NCI-H82 (cell line): ENCODE data around the gene RPS6KL1.
"Not testable (repeated sequence)": the region's sequence is repeated elsewhere in the genome, so short reads cannot be mapped to it uniquely, and the experiment has no call there.

ENCODE experiments used
- DNase-seq: peaks from one replicate; lab custom pipeline; 2025; lab: John Stamatoyannopoulos, UW

The RPS6KL1 gene

GRCh38 chr14:74934476-74935359, 11.7 kb upstream of the RPS6KL1 start:
- peak; percentile 8 for DNase-seq

DNA sequence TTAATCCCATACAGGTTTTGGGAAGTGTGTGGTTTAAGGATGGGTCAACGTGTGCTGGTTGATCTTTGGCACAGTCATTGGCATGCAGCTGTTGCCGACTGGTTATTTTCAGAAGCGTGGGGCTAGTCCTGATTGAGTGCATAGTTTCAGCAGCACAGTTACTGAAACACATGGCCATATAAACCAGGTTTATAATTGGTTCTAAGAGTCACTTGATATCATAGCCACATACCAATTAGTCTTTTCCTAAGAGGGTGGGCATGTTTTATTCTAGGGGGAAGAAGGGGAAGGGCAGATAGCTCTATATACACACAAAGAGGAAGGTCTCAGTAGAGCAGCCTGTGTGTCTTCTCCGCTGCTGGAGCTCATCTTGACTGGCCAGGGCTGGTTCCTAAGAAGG, 11.0 kb upstream of the RPS6KL1 start:
- peak; percentile 41 for DNase-seq

DNA sequence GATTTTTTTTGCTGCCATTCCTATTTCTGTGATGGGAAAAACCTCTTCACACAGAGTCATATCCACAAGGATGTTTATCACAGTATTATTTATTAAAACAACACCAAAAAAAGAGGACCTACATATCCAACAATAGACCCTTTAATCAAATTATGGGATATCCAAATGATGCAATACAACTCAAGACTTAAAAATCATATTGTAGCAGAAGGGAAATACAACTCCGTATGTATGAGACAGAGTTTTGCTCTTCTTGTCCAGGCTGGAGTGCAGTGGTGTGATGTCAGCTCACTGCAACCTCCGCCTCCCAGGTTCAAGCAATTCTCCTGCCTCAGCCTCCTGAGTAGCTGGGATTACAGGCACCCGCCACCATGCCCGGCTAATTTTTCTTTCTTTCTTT, 9.9 kb upstream of the RPS6KL1 start:
- not testable (repeated sequence) for DNase-seq

GRCh38 chr14:74932401-74932901, 9.4 kb upstream of the RPS6KL1 start:
- DNase-seq, result no peak

GRCh38 chr14:74931744-74932143, 8.7 kb upstream of the RPS6KL1 start:
- DNase-seq, result not testable (repeated sequence)

- DNase-seq, result no peak
Measured at GRCh38 chr14:74929242-74929641, 6.2 kb upstream of the RPS6KL1 start.

DNA sequence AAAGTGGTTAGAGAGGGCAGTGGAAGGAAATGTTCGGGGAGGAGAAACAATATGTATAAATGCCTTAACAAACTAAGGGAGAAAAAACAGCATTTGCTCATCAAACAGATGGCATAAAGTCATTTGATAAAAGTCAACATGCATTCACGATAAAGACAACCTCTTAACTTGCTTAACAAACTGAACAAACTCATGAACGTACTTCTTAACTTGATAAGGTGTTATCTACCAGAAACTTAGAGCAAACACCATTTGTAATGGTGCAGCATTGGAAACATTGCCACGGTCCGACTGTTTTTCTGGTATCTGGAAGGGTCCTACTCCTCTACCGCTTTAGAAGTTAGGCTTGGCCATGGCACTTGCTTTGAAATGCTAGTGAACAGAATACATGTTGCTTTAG, 4.2 kb upstream of the RPS6KL1 start:
- DNase-seq, result no peak

DNA sequence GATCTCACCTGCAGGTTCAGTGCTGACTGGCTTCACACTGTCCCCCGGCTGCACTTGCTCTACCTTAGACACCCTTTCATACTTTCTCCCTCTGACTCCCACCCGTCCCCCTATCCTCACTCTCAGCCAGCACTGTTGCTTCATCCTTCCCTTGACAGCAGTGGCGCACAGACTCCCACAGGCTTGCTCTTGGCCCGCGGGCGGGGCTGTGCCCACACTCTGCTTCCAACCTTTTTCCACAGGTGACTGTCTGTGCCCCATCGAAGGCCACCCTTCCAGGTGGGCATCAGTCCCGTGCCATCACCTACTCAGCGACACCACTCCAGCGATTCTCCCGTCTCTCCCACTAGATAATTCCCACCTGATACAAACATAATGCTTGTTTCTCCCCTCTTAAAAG, 1.0 kb upstream of the RPS6KL1 start:
- no peak for DNase-seq

- no peak for DNase-seq
Measured at GRCh38 chr14:74921987-74922751, 891 bp downstream of the RPS6KL1 start.

GRCh38 chr14:74921053-74921620, 1.9 kb downstream of the RPS6KL1 start:
- DNase-seq, result no peak

DNA sequence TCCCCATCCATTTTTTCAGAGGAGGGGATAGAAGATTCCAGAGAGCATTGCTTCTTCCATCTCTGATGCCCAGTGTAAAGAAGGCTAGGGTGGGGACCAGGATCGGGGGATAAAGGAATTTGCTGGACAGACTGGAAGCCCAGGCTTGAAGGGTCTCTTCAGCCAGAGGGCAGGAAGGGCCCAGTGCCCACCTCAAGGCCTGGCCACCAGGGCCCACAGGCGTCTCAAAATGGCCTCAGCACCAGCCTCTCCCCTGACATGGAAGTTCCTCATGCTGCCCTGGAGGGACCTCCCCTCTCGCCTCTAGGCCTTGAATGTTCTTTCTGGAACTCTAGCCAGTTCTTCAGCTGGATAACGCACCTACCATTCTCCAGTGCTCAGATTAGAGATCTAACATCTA, 2.8 kb downstream of the RPS6KL1 start:
- DNase-seq, result no peak

- DNase-seq, result no peak
Measured at GRCh38 chr14:74919421-74920165, 3.5 kb downstream of the RPS6KL1 start.

DNA sequence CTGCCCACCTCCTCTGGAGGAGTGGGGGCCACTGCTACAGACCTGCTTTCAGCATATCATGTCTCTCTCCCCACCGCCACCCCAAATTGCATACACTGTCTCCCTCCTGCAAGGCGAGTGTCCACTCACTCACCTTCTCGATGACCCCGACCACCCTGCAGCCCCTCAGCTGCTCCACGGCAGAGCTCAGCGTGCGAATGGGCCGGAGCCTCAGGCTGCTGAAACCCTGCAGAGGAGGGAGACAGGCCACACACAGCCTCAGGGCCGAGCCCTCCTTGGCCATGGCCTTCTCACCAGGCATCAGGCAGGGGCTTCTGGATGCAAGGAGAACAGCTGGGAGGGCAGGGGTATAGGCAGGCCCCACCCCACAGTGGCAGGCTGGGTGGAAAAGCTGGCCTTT, 4.7 kb downstream of the RPS6KL1 start:
- no peak for DNase-seq

DNA sequence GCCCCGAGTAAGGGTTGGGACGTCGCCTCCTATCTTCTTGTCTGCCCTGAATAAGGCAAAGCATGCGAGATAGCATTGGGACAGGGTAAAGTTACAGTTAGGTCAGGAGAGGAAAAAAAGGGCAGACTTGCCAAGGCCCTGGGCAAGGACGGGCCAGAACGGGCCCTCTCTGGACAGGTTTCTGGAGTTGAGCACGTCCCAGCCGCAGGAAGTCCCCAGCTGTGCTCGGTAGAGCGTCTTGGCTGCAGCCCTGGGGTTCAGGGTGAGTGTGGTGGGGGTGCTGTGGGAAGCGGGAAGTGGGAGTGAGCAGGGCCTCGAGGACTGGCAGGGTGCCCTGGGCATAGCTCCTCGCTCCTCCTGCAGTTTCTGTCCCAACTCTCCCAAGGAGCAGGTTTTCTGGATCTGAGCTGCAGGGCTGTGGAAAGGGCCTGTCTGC, 5.4 kb downstream of the RPS6KL1 start:
- DNase-seq, result no peak

DNA sequence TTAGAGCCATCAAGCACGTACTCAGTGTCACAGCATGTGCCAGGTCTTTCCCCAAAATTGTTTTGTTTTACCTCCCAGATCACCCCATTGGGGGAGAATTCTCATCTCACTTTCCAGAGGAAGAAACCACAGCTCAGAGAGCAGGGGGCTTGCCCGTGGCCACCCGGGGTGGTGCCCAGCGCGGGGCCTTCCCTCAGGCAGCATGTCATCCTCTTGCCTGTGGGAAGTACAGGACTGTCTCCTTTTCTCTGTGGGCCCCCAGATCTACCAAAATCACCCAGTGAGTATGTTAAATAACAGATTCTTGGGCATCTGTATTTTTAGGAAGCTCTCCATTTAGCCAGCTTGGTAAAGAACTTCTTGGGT, 5.9 kb downstream of the RPS6KL1 start:
- no peak for DNase-seq

GRCh38 chr14:74915826-74916225, 7.2 kb downstream of the RPS6KL1 start:
- DNase-seq, result no peak

DNA sequence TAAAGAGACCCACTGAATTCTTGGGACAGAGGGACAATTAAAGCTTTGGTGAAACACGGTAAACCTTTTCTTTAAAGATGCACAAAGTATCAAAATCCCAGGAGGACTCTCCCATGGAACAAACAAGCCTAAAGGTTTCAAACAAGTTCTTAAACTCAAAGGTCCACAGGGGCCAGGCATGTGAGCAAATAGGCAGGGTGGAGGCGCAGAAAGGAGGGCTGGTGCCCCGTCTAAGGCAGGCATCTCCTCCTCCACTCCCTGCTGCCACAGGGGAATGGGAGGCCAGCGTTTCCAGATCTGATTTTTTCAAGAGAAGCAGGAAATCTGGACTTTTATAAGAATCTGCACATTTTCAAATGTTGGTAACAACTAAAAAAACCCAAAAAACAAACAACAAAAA, 7.6 kb downstream of the RPS6KL1 start:
- no peak for DNase-seq

- peak; percentile 61 for DNase-seq
Measured at GRCh38 chr14:74913986-74914573, 9.0 kb downstream of the RPS6KL1 start.

- no peak for DNase-seq
Measured at GRCh38 chr14:74913393-74913910, 9.6 kb downstream of the RPS6KL1 start.

DNA sequence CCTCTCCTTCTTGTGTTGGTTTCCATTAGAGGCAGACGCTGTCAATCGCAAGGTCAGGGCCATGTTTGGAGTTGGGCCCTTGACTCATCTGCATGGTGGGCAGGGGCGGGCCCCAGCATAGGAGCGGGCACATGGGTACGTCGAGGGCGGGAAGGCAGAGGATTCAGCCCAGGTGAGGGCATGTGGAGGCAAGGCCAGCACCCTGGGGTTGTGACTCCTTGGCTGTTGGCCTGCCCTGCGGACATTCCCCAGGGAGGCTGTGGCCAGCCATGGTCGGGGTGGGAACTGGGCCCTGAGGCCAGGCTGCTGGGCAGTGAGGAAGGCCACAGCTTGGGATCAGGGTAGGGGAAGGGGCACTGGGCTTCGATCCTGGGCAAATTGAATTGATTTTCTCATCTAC, 10.3 kb downstream of the RPS6KL1 start:
- DNase-seq, result no peak

DNA sequence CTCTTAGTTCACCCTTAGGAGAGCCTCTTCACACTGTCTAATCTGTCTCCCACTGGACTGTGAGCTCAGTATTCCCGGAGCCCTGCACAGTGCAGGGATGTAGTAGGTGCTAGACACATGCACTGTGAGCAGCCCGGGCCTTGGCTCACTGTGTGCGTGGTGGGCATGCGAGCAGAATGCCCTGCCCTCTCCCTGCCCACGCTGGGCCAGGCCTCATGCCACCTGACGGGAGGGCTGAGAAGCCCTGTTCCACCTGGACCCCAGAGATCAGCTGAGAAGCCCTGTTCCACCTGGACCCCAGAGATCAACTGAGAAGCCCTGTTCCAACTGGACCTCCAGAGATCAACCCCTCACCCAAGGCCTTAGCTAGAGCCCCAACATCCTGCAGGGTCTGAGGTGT, 10.9 kb downstream of the RPS6KL1 start:
- no peak for DNase-seq
